MG63 (cell line): ENCODE measurements around the gene UQCC3. TPM values are rescaled to one million over a fixed set of nuclear protein-coding genes. Genes with fewer than 3 reads are reported as not detected.
"Not testable (repeated sequence)": the region's sequence is repeated elsewhere in the genome, so short reads cannot be mapped to it uniquely, and the experiment has no call there.

Experiments
- DNase-seq: peaks from one replicate; pipeline ENCODE4 v3.0.0-alpha.2; 2020
- H3K27me3 ChIP-seq: fragments of 250-450 bp; sonication (Bioruptor Pico); 2 replicates; pipeline ENCODE4 v1.5.1; 2020; ENCODE audit warnings: mild to moderate bottlenecking, moderate library complexity
- H3K36me3 ChIP-seq: fragments of 250-450 bp; sonication (Bioruptor Pico); 2 replicates; pipeline ENCODE4 v1.5.1; 2020; ENCODE audit warnings: mild to moderate bottlenecking, moderate library complexity
- H3K4me3 ChIP-seq: fragments of 250-450 bp; sonication (Bioruptor Pico); 2 replicates; pipeline ENCODE4 v1.5.1; 2020; ENCODE audit warnings: mild to moderate bottlenecking, moderate library complexity
- H3K9me3 ChIP-seq: fragments of 250-450 bp; sonication (Bioruptor Pico); 2 replicates; pipeline ENCODE4 v1.5.1; 2020; ENCODE audit warnings: mild to moderate bottlenecking, moderate library complexity
- total RNA-seq: library from RNA; depleted of rRNA; stranded (reverse); fragments of >200 nt; shearing (Covaris generic); gene quantifications from 2 replicates; pipeline ENCODE4 v1.2.3, GENCODE V29; 2014; ENCODE audit warnings: low replicate concordance

UQCC3 gene
- total RNA-seq, 1 experiment from 2014 or later, result 16.4 TPM

- no peak overlapping the region for H3K4me3 ChIP-seq
- H3K36me3 ChIP-seq, result peaks cover 18% of the 10 kb centered on the region
- peak; percentile 72 for DNase-seq
- no peaks in the 10 kb centered on the region for H3K9me3 ChIP-seq
- no peaks in the 10 kb centered on the region for H3K27me3 ChIP-seq
Measured at GRCh38 chr11:62680825-62681240, 9.4 kb downstream of the UQCC3 start.

- Histone ChIP-seq H3K4me3 (no peak overlapping the region), H3K9me3 (no peaks in the 10 kb centered on the region), H3K36me3 (peaks cover 6% of the 10 kb centered on the region), H3K27me3 (no peaks in the 10 kb centered on the region)
- no peak for DNase-seq
Measured at GRCh38 chr11:62682518-62682917, 11.0 kb downstream of the UQCC3 start.

- peaks cover 19% of the 10 kb centered on the region for H3K36me3 ChIP-seq
- no peaks in the 10 kb centered on the region for H3K9me3 ChIP-seq
- H3K4me3 ChIP-seq, result no peak overlapping the region
- H3K27me3 ChIP-seq, result no peaks in the 10 kb centered on the region
- no peak for DNase-seq
Measured at GRCh38 chr11:62687508-62688396, 16.3 kb downstream of the UQCC3 start.

- Histone ChIP-seq H3K9me3 (no peaks in the 10 kb centered on the region), H3K27me3 (no peaks in the 10 kb centered on the region), H3K4me3 (no peak overlapping the region), H3K36me3 (peaks cover 26% of the 10 kb centered on the region)
- DNase-seq, result no peak
Measured at GRCh38 chr11:62688491-62688890, 17.0 kb downstream of the UQCC3 start.

GRCh38 chr11:62689421-62690183 is 18.1 kb downstream of the UQCC3 start, which contains the start of gene LRRN4CL:
Gene LRRN4CL (minus strand): TSS chr11:62689530. CDS start chr11:62688508, 1,022 bp downstream.
- no peak within 1 kb of the TSS for H3K4me3 ChIP-seq
- peak; percentile 96 for DNase-seq
- no peaks in the 10 kb centered on the region for H3K27me3 ChIP-seq
- no peaks in the 10 kb centered on the region for H3K9me3 ChIP-seq
- peaks cover 33% of the 10 kb centered on the region for H3K36me3 ChIP-seq

- H3K27me3 ChIP-seq, H3K4me3 ChIP-seq, H3K9me3 ChIP-seq, DNase-seq: not testable (repeated sequence)
- H3K36me3 ChIP-seq, result peaks cover 39% of the 10 kb centered on the region
Measured at GRCh38 chr11:62693624-62694023, 22.2 kb downstream of the UQCC3 start.

- Histone ChIP-seq H3K36me3 (peaks cover 39% of the 10 kb centered on the region), H3K4me3 (no peak overlapping the region), H3K9me3 (no peaks in the 10 kb centered on the region), H3K27me3 (no peaks in the 10 kb centered on the region)
- DNase-seq, result peak; percentile 65
Measured at GRCh38 chr11:62694455-62695167, 23.1 kb downstream of the UQCC3 start.

GRCh38 chr11:62702246-62702645 is 30.8 kb downstream of the UQCC3 start:
- Histone ChIP-seq H3K36me3 (peaks cover 47% of the 10 kb centered on the region), H3K4me3 (no peak overlapping the region), H3K27me3 (no peaks in the 10 kb centered on the region), H3K9me3 (no peaks in the 10 kb centered on the region)
- no peak for DNase-seq

GRCh38 chr11:62703921-62704320 is 32.4 kb downstream of the UQCC3 start:
- not testable (repeated sequence) for H3K4me3 ChIP-seq

GRCh38 chr11:62705413-62705812 is 33.9 kb downstream of the UQCC3 start:
- Histone ChIP-seq H3K27me3 (no peaks in the 10 kb centered on the region), H3K36me3 (peaks cover 66% of the 10 kb centered on the region)

More at GRCh38 chr11:62703921-62704320, 32.4 kb downstream of the UQCC3 start:
- peaks cover 55% of the 10 kb centered on the region for H3K36me3 ChIP-seq
- not testable (repeated sequence) for H3K9me3 ChIP-seq, DNase-seq, H3K27me3 ChIP-seq

GRCh38 chr11:62705880-62706849 is 34.7 kb downstream of the UQCC3 start:
- Histone ChIP-seq H3K27me3 (no peaks in the 10 kb centered on the region), H3K9me3 (no peaks in the 10 kb centered on the region), H3K4me3 (peak overlapping the region; percentile 85), H3K36me3 (peaks cover 67% of the 10 kb centered on the region)
- DNase-seq, result peak; percentile 92

More at GRCh38 chr11:62705413-62705812, 33.9 kb downstream of the UQCC3 start:
- DNase-seq, result no peak
- no peaks in the 10 kb centered on the region for H3K9me3 ChIP-seq
- H3K4me3 ChIP-seq, result peak overlapping the region; percentile 85

GRCh38 chr11:62706850-62707247 is 35.4 kb downstream of the UQCC3 start:
- Histone ChIP-seq H3K4me3 (peak overlapping the region; percentile 85), H3K9me3 (no peaks in the 10 kb centered on the region), H3K36me3 (peaks cover 69% of the 10 kb centered on the region), H3K27me3 (no peaks in the 10 kb centered on the region)
- DNase-seq, result no peak

- Histone ChIP-seq H3K36me3 (peaks cover 71% of the 10 kb centered on the region), H3K9me3 (no peaks in the 10 kb centered on the region), H3K27me3 (no peaks in the 10 kb centered on the region), H3K4me3 (peak within 1 kb of the TSS; percentile 85)
- no peak for DNase-seq
Measured at GRCh38 chr11:62707277-62707861, 35.9 kb downstream of the UQCC3 start, which contains the start of the genes BSCL2 and GNG3. Gene BSCL2 (minus strand): TSS chr11:62707424. CDS start chr11:62707195, 229 bp downstream. Gene GNG3 (plus strand): TSS chr11:62707676. CDS start chr11:62708296, 620 bp downstream.

GRCh38 chr11:62708392-62708791 is 36.9 kb downstream of the UQCC3 start:
- no peak for DNase-seq
- no peaks in the 10 kb centered on the region for H3K9me3 ChIP-seq
- no peaks in the 10 kb centered on the region for H3K27me3 ChIP-seq
- H3K36me3 ChIP-seq, result peaks cover 74% of the 10 kb centered on the region
- no peak overlapping the region for H3K4me3 ChIP-seq

- DNase-seq, result no peak
- H3K9me3 ChIP-seq, result no peaks in the 10 kb centered on the region
- no peak overlapping the region for H3K4me3 ChIP-seq
- no peaks in the 10 kb centered on the region for H3K27me3 ChIP-seq
- H3K36me3 ChIP-seq, result peaks cover 74% of the 10 kb centered on the region
Measured at GRCh38 chr11:62708793-62709192, 37.3 kb downstream of the UQCC3 start.
